Astrocyte (in vitro differentiated cells and primary cell): Measurements from ENCODE around the gene IDH3B.

Experiments used
- EZH2 ChIP-seq: IDR thresholded peaks from 2 replicates; pipeline ENCODE4 v1.6.1; 2012; ENCODE audit warnings: mild to moderate bottlenecking, low read length, inconsistent platforms; ENCODE audit not compliant: insufficient read depth
- TF ChIP-seq, protein P1 (sequence below): IDR thresholded peaks from 2 replicates; pipeline ENCODE4 v1.5.1; 2011; ENCODE audit warnings: low read depth, mild to moderate bottlenecking, inconsistent platforms, low read length, moderate library complexity; ENCODE audit not compliant: insufficient read depth

DNA sequence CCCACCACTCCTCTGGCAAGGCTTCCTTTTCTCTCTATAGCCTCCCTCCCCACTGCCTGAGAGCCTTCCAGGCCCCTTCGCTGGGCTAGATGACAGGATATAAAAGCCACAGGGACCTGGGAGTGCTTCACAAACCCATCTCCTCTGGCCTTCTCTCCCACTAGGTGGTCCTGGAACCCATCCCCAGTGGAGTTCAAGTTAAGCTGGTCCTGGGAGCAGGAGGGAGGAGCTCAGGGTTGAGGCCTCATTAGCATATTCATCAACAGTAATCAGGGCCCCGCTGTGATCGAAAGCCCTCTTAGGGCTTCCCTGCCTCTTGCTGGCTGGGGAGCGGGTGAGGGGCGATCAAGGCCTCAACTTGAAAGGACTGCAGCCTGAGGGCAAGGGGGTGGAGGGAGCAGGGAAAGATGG lies 37.7 kb upstream of the IDH3B start:
- TF ChIP-seq, protein P1, sequence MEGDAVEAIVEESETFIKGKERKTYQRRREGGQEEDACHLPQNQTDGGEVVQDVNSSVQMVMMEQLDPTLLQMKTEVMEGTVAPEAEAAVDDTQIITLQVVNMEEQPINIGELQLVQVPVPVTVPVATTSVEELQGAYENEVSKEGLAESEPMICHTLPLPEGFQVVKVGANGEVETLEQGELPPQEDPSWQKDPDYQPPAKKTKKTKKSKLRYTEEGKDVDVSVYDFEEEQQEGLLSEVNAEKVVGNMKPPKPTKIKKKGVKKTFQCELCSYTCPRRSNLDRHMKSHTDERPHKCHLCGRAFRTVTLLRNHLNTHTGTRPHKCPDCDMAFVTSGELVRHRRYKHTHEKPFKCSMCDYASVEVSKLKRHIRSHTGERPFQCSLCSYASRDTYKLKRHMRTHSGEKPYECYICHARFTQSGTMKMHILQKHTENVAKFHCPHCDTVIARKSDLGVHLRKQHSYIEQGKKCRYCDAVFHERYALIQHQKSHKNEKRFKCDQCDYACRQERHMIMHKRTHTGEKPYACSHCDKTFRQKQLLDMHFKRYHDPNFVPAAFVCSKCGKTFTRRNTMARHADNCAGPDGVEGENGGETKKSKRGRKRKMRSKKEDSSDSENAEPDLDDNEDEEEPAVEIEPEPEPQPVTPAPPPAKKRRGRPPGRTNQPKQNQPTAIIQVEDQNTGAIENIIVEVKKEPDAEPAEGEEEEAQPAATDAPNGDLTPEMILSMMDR: no peak
- no peak for TF ChIP-seq EZH2
